DMS 273 treated with DMSO at 0.1 percent for 48 hours (cell line): ENCODE data around the gene TWF2.

Experiments
- DNase-seq: peaks from one replicate; lab custom pipeline; 2025; lab: John Stamatoyannopoulos, UW

TWF2 gene

DNA sequence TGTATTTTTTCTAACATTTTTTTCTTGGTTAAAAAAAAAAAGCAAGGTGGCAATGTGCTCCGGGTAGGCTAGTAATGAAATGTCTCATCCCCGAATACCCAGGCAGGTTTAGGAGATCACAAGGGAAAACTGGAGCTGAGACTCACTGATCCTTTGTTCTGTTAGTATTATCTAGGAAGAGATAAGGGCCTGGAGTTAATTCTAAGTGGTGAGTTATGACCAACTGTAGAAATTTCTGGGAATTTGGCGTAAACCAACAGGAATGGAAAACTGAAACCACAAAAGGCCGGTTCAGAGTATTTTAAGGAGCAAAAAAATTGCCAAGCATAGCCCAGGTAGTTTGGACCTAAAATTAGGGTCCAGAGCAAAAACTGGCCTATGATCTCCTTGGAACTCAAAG lies 19.0 kb upstream of the TWF2 start:
- DNase-seq = no peak

DNA sequence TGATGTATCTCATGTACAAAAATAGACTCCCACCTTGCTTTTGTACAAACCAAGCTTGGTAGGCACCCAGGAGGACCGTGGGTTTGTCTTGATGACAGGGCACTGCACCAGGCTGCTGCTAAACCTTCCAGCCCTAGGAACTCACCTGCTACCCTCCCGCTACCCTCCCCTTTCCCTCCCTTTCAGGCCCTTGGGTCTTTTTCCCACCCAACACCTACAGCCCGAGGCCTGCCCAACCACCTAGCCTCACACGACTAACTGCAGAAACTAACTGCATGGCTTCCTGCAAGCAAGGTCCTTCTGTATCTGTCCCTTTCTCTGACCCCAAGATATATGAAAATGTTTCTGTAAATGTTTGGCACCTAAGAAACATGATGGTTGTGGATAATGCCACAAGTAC lies 17.7 kb upstream of the TWF2 start:
- no peak for DNase-seq

- no peak for DNase-seq
These were observed 17.2 kb upstream of the TWF2 start for GRCh38 chr3:52256159-52256558.

- no peak for DNase-seq
These were observed 15.7 kb upstream of the TWF2 start for GRCh38 chr3:52254608-52255007.

DNA sequence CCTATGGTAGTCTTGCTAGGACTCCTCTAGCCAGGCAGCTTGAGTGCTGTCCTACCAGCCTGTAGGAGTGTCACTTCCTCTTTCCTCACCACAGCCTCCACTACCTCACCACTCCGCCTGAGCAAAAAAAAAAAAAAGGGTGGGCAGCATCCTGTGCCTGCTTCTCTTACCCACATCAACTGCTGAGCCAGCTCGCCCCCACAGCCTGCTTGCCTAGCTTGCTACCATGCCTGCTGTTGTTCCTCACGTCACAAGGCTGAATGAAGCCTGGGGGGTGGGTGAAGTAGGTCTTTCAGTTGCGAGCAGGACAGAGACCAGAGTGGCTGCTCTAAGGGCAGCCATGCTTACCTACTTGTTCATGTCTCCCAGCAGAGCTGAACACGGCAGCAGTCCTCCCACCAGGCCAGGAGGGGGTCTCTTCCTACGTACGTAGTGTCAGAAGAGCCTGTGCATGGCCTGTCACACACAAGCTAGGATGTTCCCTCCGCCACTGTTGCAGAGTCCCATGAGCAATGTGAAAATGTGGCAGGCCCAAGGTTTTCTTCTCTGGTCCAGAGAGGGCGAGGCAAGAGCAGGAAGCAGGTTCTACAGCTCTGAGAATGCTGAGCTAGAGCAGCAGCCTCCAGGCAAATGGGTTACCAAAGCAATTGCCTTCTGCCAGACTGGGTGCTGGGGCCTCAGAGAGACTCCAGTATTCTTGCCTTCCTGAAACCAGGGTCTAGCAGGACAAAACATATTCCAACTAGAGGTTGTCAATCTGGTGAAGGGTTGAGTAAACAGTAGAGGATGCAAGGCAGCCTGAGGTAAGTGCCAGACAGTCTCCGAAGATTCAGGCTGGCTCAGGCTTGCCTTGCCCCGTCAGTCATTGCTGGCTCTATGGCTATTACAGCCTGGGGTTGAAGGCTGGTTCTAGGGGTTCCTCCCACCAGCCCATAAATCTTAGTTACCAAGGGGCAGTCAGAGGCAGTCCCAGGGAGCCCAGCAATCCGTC lies 14.7 kb upstream of the TWF2 start:
- no peak for DNase-seq

DNA sequence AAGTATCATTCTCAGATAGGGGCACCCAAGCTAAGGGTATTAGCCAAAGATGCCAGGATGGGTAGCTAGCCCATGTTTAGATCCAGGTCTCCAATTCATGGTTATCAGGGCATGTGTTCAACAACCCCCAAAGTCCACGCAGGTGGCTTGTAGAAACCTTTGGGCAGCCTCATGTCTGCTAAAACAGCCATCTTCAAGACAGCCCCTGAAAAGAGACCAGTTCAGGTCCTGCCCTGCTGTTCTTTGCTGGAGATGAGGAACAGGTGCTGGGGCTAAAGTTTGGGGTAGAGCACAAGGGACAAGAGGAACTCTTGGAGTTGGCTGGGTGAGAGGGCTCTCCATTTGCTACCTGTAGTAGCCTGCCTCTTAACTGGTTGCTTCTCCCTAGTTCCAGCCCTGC lies 11.2 kb upstream of the TWF2 start:
- DNase-seq = no peak

DNA sequence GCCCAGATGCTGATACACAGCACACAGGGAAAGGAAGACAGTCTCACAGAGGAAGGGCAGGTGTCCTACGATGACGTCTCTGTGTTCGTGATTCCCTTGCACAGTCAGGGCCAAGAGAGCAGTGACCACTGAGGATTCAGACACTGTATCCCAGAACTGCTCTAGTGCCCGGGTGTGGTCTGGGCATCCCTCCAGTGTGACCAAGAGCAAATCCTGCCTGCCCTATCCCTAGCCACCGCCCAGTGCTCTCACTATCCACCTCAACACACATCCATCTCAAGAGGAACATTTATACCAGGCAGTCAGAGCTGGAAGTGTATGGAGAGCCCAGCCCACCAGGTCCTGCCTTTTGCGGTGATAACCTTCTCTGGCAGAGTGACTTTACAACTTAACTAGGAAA lies 10.7 kb upstream of the TWF2 start:
- no peak for DNase-seq

DNA sequence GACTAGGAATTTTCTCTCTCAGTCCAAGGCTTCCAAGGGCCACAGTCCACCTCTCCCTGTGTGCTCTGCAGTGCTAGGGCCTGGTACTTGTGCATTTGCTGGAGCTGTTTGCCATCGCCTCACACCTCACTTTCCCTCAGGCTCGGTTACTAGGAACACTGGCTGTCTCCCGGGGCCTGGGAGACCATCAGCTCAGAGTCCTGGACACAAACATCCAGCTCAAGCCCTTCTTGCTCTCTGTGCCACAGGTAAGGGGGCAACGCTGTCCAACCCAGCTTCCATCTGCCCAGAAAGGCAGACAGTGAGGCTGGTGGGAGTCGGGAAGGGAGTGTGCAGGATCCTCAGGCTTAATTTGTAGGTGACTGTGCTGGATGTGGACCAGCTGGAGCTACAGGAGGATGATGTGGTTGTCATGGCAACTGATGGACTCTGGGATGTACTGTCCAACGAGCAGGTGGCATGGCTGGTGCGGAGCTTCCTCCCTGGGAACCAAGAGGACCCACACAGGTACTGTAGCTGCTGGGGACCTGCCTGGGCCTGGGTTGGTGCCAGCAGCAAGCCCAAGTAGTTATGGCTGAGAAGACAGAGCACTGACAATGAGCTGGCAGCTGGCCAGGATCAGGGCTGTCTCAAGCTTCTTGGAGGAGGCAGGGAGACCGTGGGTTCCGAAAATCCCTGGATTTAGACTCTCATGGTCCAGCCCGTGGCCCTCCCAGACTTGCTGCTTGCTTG lies 10.0 kb upstream of the TWF2 start:
- no peak for DNase-seq

- no peak for DNase-seq
These were observed 9.2 kb upstream of the TWF2 start for GRCh38 chr3:52248165-52248541.

GRCh38 chr3:52247409-52248164 lies 8.6 kb upstream of the TWF2 start:
- DNase-seq = no peak

DNA sequence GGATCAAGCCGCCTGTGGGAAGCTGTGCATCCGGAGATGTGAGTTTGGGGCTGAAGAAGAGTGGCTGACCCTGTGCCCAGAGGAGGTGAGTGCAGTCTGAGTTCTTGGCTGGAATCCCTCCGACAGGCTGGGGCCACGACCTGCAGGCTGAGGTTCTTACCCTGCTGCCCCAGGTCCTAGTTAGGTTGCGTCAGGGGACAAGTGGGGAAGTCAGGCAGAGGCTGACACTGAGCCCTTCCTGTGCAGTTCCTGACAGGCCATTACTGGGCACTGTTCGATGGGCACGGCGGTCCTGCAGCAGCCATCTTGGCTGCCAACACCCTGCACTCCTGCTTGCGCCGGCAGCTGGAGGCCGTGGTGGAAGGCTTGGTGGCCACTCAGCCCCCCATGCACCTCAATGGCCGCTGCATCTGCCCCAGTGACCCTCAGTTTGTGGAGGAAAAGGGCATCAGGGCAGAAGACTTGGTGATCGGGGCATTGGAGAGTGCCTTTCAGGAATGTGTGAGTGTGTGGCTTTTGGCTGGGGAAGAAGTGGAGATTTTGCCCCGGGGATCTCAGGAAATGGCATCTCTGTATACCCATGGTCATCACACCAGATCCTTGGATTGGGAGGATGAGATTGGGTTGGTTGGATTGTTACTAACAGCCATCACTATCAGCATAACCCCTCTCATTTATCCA lies 7.9 kb upstream of the TWF2 start:
- no peak for DNase-seq

- DNase-seq = no peak
These were observed 7.3 kb upstream of the TWF2 start for GRCh38 chr3:52246264-52246620.

- DNase-seq = no peak
These were observed 6.6 kb upstream of the TWF2 start, which contains the start of gene PPM1M for GRCh38 chr3:52245322-52246263. TSS of gene PPM1M (plus strand) at chr3:52245759. CDS start at chr3:52245825, 66 bp downstream.

DNA sequence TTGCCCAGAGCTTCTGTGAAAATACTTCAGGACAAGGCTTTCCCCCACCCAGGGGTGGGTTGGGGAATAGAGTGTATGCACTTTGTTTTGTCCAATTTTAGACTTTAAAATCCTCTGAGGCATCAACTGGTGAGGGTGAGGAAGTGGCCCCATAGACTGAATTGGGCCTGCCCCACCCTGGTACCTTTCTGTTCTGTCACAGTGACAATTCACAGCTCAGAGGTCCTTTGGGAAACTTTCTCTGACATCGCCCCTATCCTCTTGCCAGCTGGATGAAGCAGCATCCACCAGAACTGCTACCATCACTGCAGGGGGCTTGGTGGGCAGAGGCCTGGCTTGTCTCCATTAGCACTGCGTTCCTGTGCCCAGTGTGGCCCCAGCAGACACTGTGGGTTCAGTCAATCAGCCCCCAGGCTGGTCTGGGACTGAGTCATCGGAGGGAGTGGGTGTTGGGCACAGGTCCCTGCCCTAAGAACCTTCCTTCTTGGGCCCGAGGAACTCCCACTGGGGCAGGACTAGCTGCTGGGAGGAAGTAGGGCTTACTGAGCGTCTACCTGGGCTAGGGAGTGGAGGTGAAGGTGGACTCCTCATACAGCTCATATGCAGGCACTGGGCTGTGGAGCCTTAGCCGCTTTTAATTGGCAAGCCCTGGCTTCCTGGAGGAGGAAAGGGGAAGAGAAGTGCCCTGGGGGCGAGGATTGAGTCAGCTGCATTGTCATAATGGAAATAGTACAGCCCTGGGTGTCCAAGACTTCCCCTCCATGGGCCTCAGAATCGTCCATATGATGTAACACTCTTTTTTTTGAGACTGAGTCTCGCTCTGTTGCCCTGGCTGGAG lies 5.1 kb upstream of the TWF2 start:
- no peak for DNase-seq

DNA sequence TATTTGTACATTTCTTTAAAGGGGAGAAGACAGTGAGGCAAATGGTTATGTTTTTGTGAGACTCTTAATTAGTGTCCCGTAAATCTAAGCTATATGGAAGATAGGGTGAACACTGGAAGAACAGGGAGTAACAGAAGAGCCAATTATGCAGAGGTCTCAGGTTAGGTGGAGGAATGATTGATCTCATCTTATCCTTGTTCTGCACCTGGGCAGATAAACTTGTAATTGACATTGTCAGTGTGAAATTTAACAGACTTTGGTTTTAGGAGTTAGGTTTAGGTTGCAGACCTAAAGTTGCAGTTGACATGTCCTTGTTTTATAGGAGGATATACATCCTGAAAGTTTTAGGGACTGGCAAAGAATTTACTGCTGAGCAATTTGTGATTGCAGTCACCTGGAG lies 3.1 kb upstream of the TWF2 start:
- DNase-seq = no peak

DNA sequence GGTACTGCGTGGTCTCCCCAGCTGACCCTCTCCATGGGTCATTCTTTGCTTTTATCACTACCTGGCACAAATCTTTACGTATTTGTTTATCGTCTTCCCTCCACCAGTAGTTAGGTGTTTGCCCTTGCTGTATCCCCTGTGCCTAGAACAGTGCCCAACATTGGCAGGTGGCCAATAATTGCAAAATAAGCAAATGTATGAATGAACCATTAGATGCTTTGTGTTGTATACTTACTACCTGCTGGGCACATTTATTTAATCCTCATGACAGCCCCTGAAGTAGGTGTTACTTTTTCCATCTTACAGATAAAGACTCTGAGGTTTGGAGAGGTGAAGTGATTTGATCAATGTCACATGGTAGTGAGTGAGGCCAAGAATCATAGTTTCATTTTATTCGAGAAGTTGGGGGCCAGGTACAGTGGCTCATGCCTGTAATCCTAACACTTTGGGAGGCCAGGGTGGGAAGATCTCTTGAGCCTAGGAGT lies 2.0 kb upstream of the TWF2 start:
- no peak for DNase-seq

- DNase-seq = peak; percentile 83
These were observed 1.3 kb upstream of the TWF2 start for GRCh38 chr3:52240059-52240885.

DNA sequence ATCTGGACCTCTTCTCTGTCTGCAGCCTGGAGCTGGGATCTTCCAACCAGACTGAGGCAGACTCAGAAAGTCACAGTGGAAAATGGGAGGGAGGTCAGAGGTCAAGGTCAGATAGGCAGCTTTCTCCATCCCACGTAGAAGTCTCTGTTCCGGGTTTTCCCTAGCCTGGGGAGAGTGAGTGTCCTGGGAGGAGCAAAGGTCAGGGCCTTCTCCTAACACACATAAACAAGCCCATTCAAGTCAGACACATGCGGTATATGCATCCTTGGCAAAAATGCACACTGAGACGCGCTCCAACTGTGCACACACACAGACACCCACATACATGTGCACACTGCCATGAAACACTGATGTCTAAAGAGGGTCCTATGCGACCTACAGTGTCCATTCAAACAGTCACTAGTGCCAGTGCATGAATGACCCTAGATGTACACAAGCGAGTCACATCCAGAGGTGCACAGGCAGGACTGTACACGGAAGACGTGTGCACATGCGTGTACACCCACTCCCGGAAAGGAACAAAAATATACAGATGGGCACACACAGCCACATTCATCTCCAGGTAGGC lies 681 bp downstream of the TWF2 start:
- no peak for DNase-seq
